A673 (cell line): ENCODE data around the gene PRUNE2. TPM values are rescaled to one million over a fixed set of nuclear protein-coding genes. Genes with fewer than 3 reads are reported as not detected.
"Not testable (repeated sequence)": the region's sequence is repeated elsewhere in the genome, so short reads cannot be mapped to it uniquely, and the experiment has no call there.

ENCODE experiments used
- BruUV-seq: library from RNA; stranded (reverse); fragments of 400-500 nt; replicated peaks from 2 replicates; lab custom pipeline; 2021; lab: Mats Ljungman, UMichigan
- CTCF ChIA-PET: fragments of 300-600 bp; sonication (Branson Sonifier 250); formaldehyde crosslinking; loops from one replicate; lab custom pipeline; 2022; ENCODE audit warnings: antibody characterized with exemption; lab: Charles Lee
- POLR2A ChIA-PET: fragments of 300-600 bp; sonication (Branson Sonifier 250); formaldehyde crosslinking; loops from one replicate; lab custom pipeline; 2022; ENCODE audit warnings: antibody characterized with exemption; ENCODE audit not compliant: low non-redundant PET; lab: Charles Lee
- DNase-seq: peaks from one replicate; pipeline ENCODE4 v3.0.0-alpha.2; 2015; ENCODE audit warnings: low spot score
- H3K27ac ChIP-seq: fragments of 200-600 bp; sonication (generic); 2 replicates; pipeline ENCODE4 v1.5.1; 2016; ENCODE audit warnings: mixed run types, low read depth, mild to moderate bottlenecking, mixed read lengths, antibody characterized with exemption, low read length; ENCODE audit not compliant: poor library complexity, severe bottlenecking
- H3K27me3 ChIP-seq: fragments of 200-600 bp; sonication (generic); replicated peaks from 2 replicates; pipeline ENCODE4 v1.6.1; 2017; ENCODE audit warnings: mixed run types, low read depth, mild to moderate bottlenecking, mixed read lengths, antibody characterized with exemption, low read length; ENCODE audit not compliant: insufficient read depth, poor library complexity
- H3K36me3 ChIP-seq: fragments of 200-600 bp; sonication (generic); 2 replicates; pipeline ENCODE4 v1.6.1; 2016; ENCODE audit warnings: mixed run types, mild to moderate bottlenecking, mixed read lengths, antibody characterized with exemption, low read length; ENCODE audit not compliant: insufficient read depth, poor library complexity, severe bottlenecking
- H3K4me1 ChIP-seq: fragments of 200-600 bp; sonication (generic); 2 replicates; pipeline ENCODE4 v1.6.1; 2017; ENCODE audit warnings: mixed run types, mild to moderate bottlenecking, mixed read lengths, antibody characterized with exemption, low read length; ENCODE audit not compliant: insufficient read depth, poor library complexity, severe bottlenecking
- H3K4me3 ChIP-seq: fragments of 200-600 bp; sonication (generic); 2 replicates; pipeline ENCODE4 v1.5.1; 2016; ENCODE audit warnings: low read depth, mixed run types, mild to moderate bottlenecking, mixed read lengths, low read length; ENCODE audit not compliant: poor library complexity, severe bottlenecking
- H3K9me3 ChIP-seq: fragments of 200-600 bp; sonication (generic); 2 replicates; pipeline ENCODE4 v1.6.1; 2016; ENCODE audit warnings: mixed run types, low read depth, mild to moderate bottlenecking, mixed read lengths, antibody characterized with exemption, low read length; ENCODE audit not compliant: poor library complexity, severe bottlenecking
- EZH2 ChIP-seq: fragments of 200-600 bp; sonication (generic); IDR thresholded peaks from 2 replicates; pipeline ENCODE4 v1.6.1; 2017; ENCODE audit warnings: borderline replicate concordance, low read depth, mild to moderate bottlenecking, mixed read lengths, antibody characterized with exemption, low read length; ENCODE audit not compliant: poor library complexity, severe bottlenecking
- intact Hi-C: fragments of 100-400 bp; cut with micrococcal nuclease; formaldehyde crosslinking; loops from one replicate; pipeline ENCODE4 v1.10.0; 2022; ENCODE audit not compliant: unreplicated experiment
- total RNA-seq: library from RNA; stranded (reverse); gene quantifications from 2 replicates; pipeline ENCODE4 v1.2.3, GENCODE V29; 2021
- TF ChIP-seq, protein P1 (sequence below): fragments of 300-800, 200-600 bp; sonication (generic); conservative IDR thresholded peaks from 2 replicates; pipeline ENCODE4 v1.5.1; 2017; ENCODE audit warnings: low read depth, mild to moderate bottlenecking, antibody characterized with exemption, low read length, moderate library complexity, mixed read lengths

Gene PRUNE2
- total RNA-seq, 1 experiment from 2014 or later, result not detected

- no TSS peak for BruUV-seq
- Histone ChIP-seq H3K4me3 (no peak overlapping the region), H3K4me1 (no peaks in the 10 kb centered on the region), H3K36me3 (no peaks in the 10 kb centered on the region), H3K9me3 (no peaks in the 10 kb centered on the region), H3K27ac (no peak overlapping the region), H3K27me3 (no peaks in the 10 kb centered on the region)
- DNase-seq, result no peak
- CTCF ChIA-PET, result no interaction called here
- POLR2A ChIA-PET, result no interaction called here
- intact Hi-C loops, result no loop called here
- TF ChIP-seq, protein P1, sequence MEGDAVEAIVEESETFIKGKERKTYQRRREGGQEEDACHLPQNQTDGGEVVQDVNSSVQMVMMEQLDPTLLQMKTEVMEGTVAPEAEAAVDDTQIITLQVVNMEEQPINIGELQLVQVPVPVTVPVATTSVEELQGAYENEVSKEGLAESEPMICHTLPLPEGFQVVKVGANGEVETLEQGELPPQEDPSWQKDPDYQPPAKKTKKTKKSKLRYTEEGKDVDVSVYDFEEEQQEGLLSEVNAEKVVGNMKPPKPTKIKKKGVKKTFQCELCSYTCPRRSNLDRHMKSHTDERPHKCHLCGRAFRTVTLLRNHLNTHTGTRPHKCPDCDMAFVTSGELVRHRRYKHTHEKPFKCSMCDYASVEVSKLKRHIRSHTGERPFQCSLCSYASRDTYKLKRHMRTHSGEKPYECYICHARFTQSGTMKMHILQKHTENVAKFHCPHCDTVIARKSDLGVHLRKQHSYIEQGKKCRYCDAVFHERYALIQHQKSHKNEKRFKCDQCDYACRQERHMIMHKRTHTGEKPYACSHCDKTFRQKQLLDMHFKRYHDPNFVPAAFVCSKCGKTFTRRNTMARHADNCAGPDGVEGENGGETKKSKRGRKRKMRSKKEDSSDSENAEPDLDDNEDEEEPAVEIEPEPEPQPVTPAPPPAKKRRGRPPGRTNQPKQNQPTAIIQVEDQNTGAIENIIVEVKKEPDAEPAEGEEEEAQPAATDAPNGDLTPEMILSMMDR, result no peak
- TF ChIP-seq EZH2, result no peak
Measured at GRCh38 chr9:76598981-76599380, 306.9 kb downstream of the PRUNE2 start.

GRCh38 chr9:76595645-76596044 lies 310.3 kb downstream of the PRUNE2 start:
- ChIA-PET POLR2A (no interaction called here), CTCF (no interaction called here)
- TF ChIP-seq, protein P1, result no peak
- TF ChIP-seq EZH2, result no peak
- no peaks in the 10 kb centered on the region for H3K4me1 ChIP-seq
- no peak overlapping the region for H3K4me3 ChIP-seq
- no peak overlapping the region for H3K27ac ChIP-seq
- no peaks in the 10 kb centered on the region for H3K36me3 ChIP-seq
- no peaks in the 10 kb centered on the region for H3K9me3 ChIP-seq
- intact Hi-C loops, result no loop called here
- DNase-seq, result no peak
- peaks cover 7% of the 10 kb centered on the region for H3K27me3 ChIP-seq
- BruUV-seq, result no TSS peak

DNA sequence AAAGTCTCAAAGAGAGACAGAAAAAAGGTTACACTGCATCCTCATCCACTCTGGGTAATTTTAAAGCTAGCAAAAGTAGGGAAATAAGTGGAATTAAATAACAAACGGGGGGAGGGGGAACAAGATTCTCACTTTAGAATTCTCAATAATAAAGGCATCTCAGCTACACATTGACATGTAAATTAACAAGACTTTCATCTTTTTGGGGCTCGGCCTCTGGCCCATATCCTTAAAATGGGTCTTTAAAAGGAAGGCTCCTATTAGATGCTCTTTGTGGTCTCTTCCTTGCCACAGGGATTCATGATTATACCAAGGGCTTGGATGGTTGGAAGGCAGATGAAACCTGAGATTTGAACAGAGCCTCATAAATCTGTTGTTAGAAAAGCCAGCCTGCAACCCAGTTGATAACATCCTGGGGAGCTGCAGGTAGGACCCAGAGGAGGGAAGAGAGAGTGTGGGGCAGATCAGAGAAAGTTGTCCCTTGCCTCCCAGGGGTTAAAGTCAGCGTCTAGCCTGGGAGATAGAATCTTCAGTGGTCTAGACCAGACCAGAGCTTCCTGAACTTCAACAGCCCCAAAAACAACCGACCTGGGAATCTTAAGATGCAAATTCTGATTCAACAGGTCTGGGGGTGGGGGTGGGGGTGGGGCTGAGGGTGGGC lies 311.0 kb downstream of the PRUNE2 start:
- no peak overlapping the region for H3K4me3 ChIP-seq
- H3K27me3 ChIP-seq, result peaks cover 13% of the 10 kb centered on the region
- no peaks in the 10 kb centered on the region for H3K9me3 ChIP-seq
- no peaks in the 10 kb centered on the region for H3K4me1 ChIP-seq
- intact Hi-C loops, result no loop called here
- CTCF ChIA-PET, result no interaction called here
- H3K36me3 ChIP-seq, result no peaks in the 10 kb centered on the region
- BruUV-seq, result no TSS peak
- POLR2A ChIA-PET, result no interaction called here
- no peak for TF ChIP-seq EZH2
- TF ChIP-seq, protein P1, result no peak
- no peak overlapping the region for H3K27ac ChIP-seq
- no peak for DNase-seq

- H3K36me3 ChIP-seq, BruUV-seq, CTCF ChIA-PET, POLR2A ChIA-PET, intact Hi-C loops, H3K9me3 ChIP-seq, DNase-seq, H3K27ac ChIP-seq, H3K4me3 ChIP-seq, H3K4me1 ChIP-seq: not testable (repeated sequence)
- H3K27me3 ChIP-seq, result peaks cover 13% of the 10 kb centered on the region
Measured at GRCh38 chr9:76593961-76594735, 311.8 kb downstream of the PRUNE2 start.
